ENCODE results near the gene ATG13.

GRCh38 chr11:46677991-46678740, 60.8 kb downstream of the ATG13 start:
- TF ChIP-seq, protein P1, sequence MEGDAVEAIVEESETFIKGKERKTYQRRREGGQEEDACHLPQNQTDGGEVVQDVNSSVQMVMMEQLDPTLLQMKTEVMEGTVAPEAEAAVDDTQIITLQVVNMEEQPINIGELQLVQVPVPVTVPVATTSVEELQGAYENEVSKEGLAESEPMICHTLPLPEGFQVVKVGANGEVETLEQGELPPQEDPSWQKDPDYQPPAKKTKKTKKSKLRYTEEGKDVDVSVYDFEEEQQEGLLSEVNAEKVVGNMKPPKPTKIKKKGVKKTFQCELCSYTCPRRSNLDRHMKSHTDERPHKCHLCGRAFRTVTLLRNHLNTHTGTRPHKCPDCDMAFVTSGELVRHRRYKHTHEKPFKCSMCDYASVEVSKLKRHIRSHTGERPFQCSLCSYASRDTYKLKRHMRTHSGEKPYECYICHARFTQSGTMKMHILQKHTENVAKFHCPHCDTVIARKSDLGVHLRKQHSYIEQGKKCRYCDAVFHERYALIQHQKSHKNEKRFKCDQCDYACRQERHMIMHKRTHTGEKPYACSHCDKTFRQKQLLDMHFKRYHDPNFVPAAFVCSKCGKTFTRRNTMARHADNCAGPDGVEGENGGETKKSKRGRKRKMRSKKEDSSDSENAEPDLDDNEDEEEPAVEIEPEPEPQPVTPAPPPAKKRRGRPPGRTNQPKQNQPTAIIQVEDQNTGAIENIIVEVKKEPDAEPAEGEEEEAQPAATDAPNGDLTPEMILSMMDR (tag by site-specific recombination; IDR thresholded peaks at IDR 0.05): no peak
- TF ChIP-seq ZNF24 (tag by site-specific recombination; IDR thresholded peaks at IDR 0.05) (no peak), ZBTB7A (tag by site-specific recombination; IDR thresholded peaks at IDR 0.05; ENCODE audit: low read depth) (no peak)
- TF ChIP-seq, protein P2, sequence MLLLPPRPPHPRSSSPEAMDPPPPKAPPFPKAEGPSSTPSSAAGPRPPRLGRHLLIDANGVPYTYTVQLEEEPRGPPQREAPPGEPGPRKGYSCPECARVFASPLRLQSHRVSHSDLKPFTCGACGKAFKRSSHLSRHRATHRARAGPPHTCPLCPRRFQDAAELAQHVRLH (tag by site-specific recombination; IDR thresholded peaks at IDR 0.05): no peak

Data from HEK293 (cell line).